Measurements from ENCODE around the gene PARD3. TPM values are rescaled to one million over a fixed set of nuclear protein-coding genes. Genes with fewer than 3 reads are reported as not detected.

The PARD3 gene
- polyA plus RNA-seq, 3 donors = 0.51 TPM; not detected in 2

DNA sequence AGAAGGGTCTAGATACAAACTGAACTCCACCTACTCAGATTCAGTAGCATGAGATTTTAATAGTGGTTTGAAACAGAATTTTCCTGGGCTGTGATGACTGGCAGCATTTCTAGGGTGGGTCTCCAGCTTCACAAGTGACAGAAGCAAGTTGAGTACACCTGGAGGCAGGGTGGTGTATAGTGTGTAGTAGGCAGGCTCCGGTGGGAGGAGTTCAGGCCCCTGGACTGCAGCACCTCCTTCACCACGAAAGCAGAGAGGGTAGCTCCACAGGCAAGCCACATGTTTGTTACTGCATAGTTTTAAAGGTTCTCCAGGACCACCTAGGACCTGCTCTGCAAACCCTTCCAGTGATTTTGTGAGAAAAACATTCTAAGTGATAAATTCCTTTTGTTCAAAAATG is 347.2 kb downstream of the PARD3 start:
- Histone ChIP-seq H3K27ac (ENCODE audit: low read depth in 1 of 2, low read length in 2 of 2) (no peak overlapping the region), H3K9ac (ENCODE audit: insufficient read depth, low read length, poor library complexity, severe bottlenecking) (no peak overlapping the region), H3K4me3 (replicated peaks in 1 of 3; ENCODE audit: low read depth in 2 of 3, low read length in 3 of 3) (no peak overlapping the region), H3K4me2 (replicated peaks; ENCODE audit: extremely low read depth, low read length, poor library complexity, severe bottlenecking) (no peak overlapping the region), H4K20me1 (ENCODE audit: insufficient read depth, low read length) (no peaks in the 10 kb centered on the region), H3K4me1 (ENCODE audit: control insufficient read depth in 1 of 2, insufficient read depth in 2 of 2, low read length in 2 of 2) (no peaks in the 10 kb centered on the region), H2AFZ (ENCODE audit: insufficient read depth, low read depth, low read length, poor library complexity, severe bottlenecking) (no peak overlapping the region), H3K9me3 (replicated peaks in 1 of 2; ENCODE audit: control insufficient read depth in 1 of 2, insufficient read depth in 1 of 2, low read length in 2 of 2) (no peaks in the 10 kb centered on the region), H3K36me3 (replicated peaks in 1 of 2; ENCODE audit: control insufficient read depth in 1 of 2, insufficient read depth in 2 of 2, low read length in 2 of 2) (no peaks in the 10 kb centered on the region), H3K79me2 (ENCODE audit: insufficient read depth, low read length) (no peaks in the 10 kb centered on the region), H3K27me3 (ENCODE audit: control insufficient read depth in 2 of 2, insufficient read depth in 2 of 2, low read length in 2 of 2) (no peaks in the 10 kb centered on the region)
- Mint-ChIP-seq H3K9me3 (no peaks in the 10 kb centered on the region), H3K27me3 (ENCODE audit: low read depth in 3 of 3) (no peaks in the 10 kb centered on the region), H3K36me3 (no peaks in the 10 kb centered on the region), H3K4me1 (no peaks in the 10 kb centered on the region), H3K4me3 (no peak overlapping the region), H3K27ac (no peak overlapping the region)
- TF ChIP-seq CTCF (IDR thresholded peaks at IDR 0.05) = no peak
- 92% methylated on average over 2 of the region's 2 CpGs for WGBS (ENCODE audit: insufficient coverage)
- intact Hi-C loops (cut with micrococcal nuclease) = no loop called here
- no peak for DNase-seq

DNA sequence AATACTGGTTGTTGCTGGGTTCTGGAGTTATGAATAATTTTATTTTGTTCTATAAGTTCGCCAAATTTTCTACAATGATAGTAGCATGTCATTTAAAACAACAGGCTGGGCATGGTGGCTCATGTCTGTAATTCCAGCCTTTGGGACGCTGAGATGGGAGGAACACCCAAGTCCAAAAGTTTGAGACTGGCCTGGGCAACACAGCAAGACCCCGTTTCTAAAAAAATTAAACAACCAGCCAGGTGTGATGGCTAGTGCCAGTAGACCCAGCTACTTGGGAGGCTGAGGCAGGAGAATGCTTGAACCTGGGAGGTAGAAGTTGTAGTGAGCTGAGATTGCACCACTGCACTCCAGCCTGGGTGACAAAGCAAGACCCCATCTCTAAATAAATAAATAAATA is 347.7 kb downstream of the PARD3 start:
- no peak overlapping the region for H2AFZ ChIP-seq (ENCODE audit: insufficient read depth, low read depth, low read length, poor library complexity, severe bottlenecking)
- H3K27me3 ChIP-seq (ENCODE audit: control insufficient read depth in 2 of 2, insufficient read depth in 2 of 2, low read length in 2 of 2) = no peaks in the 10 kb centered on the region
- Mint-ChIP-seq H3K27ac (no peak overlapping the region), H3K27me3 (ENCODE audit: low read depth in 3 of 3) (peaks cover 0 to 1% (median 0%) of the 10 kb centered on the region in 3 donors), H3K4me3 (no peak overlapping the region), H3K4me1 (no peaks in the 10 kb centered on the region), H3K9me3 (peaks cover 0 to 2% (median 0%) of the 10 kb centered on the region in 7 donors), H3K36me3 (no peaks in the 10 kb centered on the region)
- H3K9ac ChIP-seq (ENCODE audit: insufficient read depth, low read length, poor library complexity, severe bottlenecking) = no peak overlapping the region
- H3K4me2 ChIP-seq (replicated peaks; ENCODE audit: extremely low read depth, low read length, poor library complexity, severe bottlenecking) = no peak overlapping the region
- no peaks in the 10 kb centered on the region for H4K20me1 ChIP-seq (ENCODE audit: insufficient read depth, low read length)
- TF ChIP-seq CTCF (IDR thresholded peaks at IDR 0.05) = no peak
- intact Hi-C loops (cut with micrococcal nuclease) = no loop called here
- no peak overlapping the region for H3K27ac ChIP-seq (ENCODE audit: low read depth in 1 of 2, low read length in 2 of 2)
- no peaks in the 10 kb centered on the region for H3K4me1 ChIP-seq (ENCODE audit: control insufficient read depth in 1 of 2, insufficient read depth in 2 of 2, low read length in 2 of 2)
- H3K36me3 ChIP-seq (replicated peaks in 1 of 2; ENCODE audit: control insufficient read depth in 1 of 2, insufficient read depth in 2 of 2, low read length in 2 of 2) = no peaks in the 10 kb centered on the region
- no peaks in the 10 kb centered on the region for H3K79me2 ChIP-seq (ENCODE audit: insufficient read depth, low read length)
- no peak for DNase-seq
- H3K9me3 ChIP-seq (replicated peaks in 1 of 2; ENCODE audit: control insufficient read depth in 1 of 2, insufficient read depth in 1 of 2, low read length in 2 of 2) = no peaks in the 10 kb centered on the region
- WGBS (ENCODE audit: insufficient coverage) = 100% methylated on average over 1 of the region's 3 CpGs
- H3K4me3 ChIP-seq (replicated peaks in 1 of 3; ENCODE audit: low read depth in 2 of 3, low read length in 3 of 3) = no peak overlapping the region

Measured in CD14-positive monocyte (primary cell).